ENCODE results near the gene ADAM19. TPM values are rescaled to one million over a fixed set of nuclear protein-coding genes. Genes with fewer than 3 reads are reported as not detected.

ADAM19 gene
- total RNA-seq, 2 donors from 2014 or later = 13.1 to 49.5 TPM

- H3K4me3 ChIP-seq = no peak overlapping the region
- H3K27ac ChIP-seq = no peak overlapping the region
- TF ChIP-seq CTCF (IDR thresholded peaks at IDR 0.05) = no peak
- peaks cover 0 to 27% of the 10 kb centered on the region in 2 donors for H3K4me1 ChIP-seq
- H3K9me3 ChIP-seq = no peaks in the 10 kb centered on the region
- DNase-seq (ENCODE audit: low spot score) = no peak
- H3K27me3 ChIP-seq = no peaks in the 10 kb centered on the region
- H3K36me3 ChIP-seq = peaks cover 58% of the 10 kb centered on the region
Measured at GRCh38 chr5:157509093-157509492, 66.5 kb downstream of the ADAM19 start.

GRCh38 chr5:157506981-157507780 lies 68.4 kb downstream of the ADAM19 start:
- H3K27me3 ChIP-seq = no peaks in the 10 kb centered on the region
- TF ChIP-seq CTCF (IDR thresholded peaks at IDR 0.05) = no peak
- peak overlapping the region in 1 of 2 donors; percentile 22 for H3K27ac ChIP-seq
- H3K4me1 ChIP-seq = peaks cover 0 to 26% of the 10 kb centered on the region in 2 donors
- no peaks in the 10 kb centered on the region for H3K9me3 ChIP-seq
- no peak for DNase-seq (ENCODE audit: low spot score)
- no peak overlapping the region for H3K4me3 ChIP-seq
- H3K36me3 ChIP-seq = peaks cover 63% of the 10 kb centered on the region

- no peak for DNase-seq (ENCODE audit: low spot score)
- TF ChIP-seq CTCF (IDR thresholded peaks at IDR 0.05) = no peak
- no peak overlapping the region for H3K27ac ChIP-seq
- H3K27me3 ChIP-seq = no peaks in the 10 kb centered on the region
- peaks cover 73% of the 10 kb centered on the region for H3K36me3 ChIP-seq
- H3K9me3 ChIP-seq = no peaks in the 10 kb centered on the region
- H3K4me1 ChIP-seq = peaks cover 0 to 16% of the 10 kb centered on the region in 2 donors
- H3K4me3 ChIP-seq = no peak overlapping the region
Measured at GRCh38 chr5:157506066-157506590, 69.4 kb downstream of the ADAM19 start.

- no peak overlapping the region for H3K27ac ChIP-seq
- no peaks in the 10 kb centered on the region for H3K9me3 ChIP-seq
- no peak for TF ChIP-seq CTCF (IDR thresholded peaks at IDR 0.05)
- no peaks in the 10 kb centered on the region for H3K27me3 ChIP-seq
- peaks cover 0 to 11% of the 10 kb centered on the region in 2 donors for H3K4me1 ChIP-seq
- DNase-seq (ENCODE audit: low spot score) = no peak
- H3K4me3 ChIP-seq = no peak overlapping the region
- peaks cover 80% of the 10 kb centered on the region for H3K36me3 ChIP-seq
Measured at GRCh38 chr5:157505496-157505895, 70.1 kb downstream of the ADAM19 start.

GRCh38 chr5:157504053-157504452 lies 71.5 kb downstream of the ADAM19 start:
- Histone ChIP-seq H3K36me3 (peaks cover 87% of the 10 kb centered on the region), H3K9me3 (no peaks in the 10 kb centered on the region), H3K27me3 (no peaks in the 10 kb centered on the region), H3K27ac (no peak overlapping the region), H3K4me3 (no peak overlapping the region), H3K4me1 (peaks cover 0 to 11% of the 10 kb centered on the region in 2 donors)
- DNase-seq (ENCODE audit: low spot score) = no peak
- TF ChIP-seq CTCF (IDR thresholded peaks at IDR 0.05) = no peak
